Measurements from ENCODE around the gene SV2B. TPM values are rescaled to one million over a fixed set of nuclear protein-coding genes. Genes with fewer than 3 reads are reported as not detected.

The SV2B gene
- total RNA-seq, 4 donors from 2014 or later, result 0.23 to 2.2 (median 0.62) TPM

GRCh38 chr15:91142946-91143345 lies 42.9 kb downstream of the SV2B start:
- Histone ChIP-seq H3K4me1 (peaks cover 3% of the 10 kb centered on the region), H3K4me3 (no peak overlapping the region), H3K27me3 (peaks cover 3% of the 10 kb centered on the region), H3K36me3 (no peaks in the 10 kb centered on the region), H3K27ac (no peak overlapping the region), H3K9me3 (no peaks in the 10 kb centered on the region)
- no peak for TF ChIP-seq CTCF (IDR thresholded peaks at IDR 0.05)
- DNase-seq (ENCODE audit: low spot score in 2 of 2), result no peak
- WGBS, result 81% methylated on average over 7 of the region's 7 CpGs

GRCh38 chr15:91146728-91147127 lies 46.7 kb downstream of the SV2B start:
- Histone ChIP-seq H3K4me1 (peaks cover 3% of the 10 kb centered on the region), H3K4me3 (no peak overlapping the region), H3K9me3 (no peaks in the 10 kb centered on the region), H3K36me3 (no peaks in the 10 kb centered on the region), H3K27me3 (peaks cover 3% of the 10 kb centered on the region), H3K27ac (no peak overlapping the region)
- WGBS, result 56% methylated on average over 1 of the region's 1 CpG
- TF ChIP-seq POLR2A (IDR thresholded peaks at IDR 0.05) (no peak), CTCF (IDR thresholded peaks at IDR 0.05) (no peak), EP300 (IDR thresholded peaks at IDR 0.05) (no peak), POLR2AphosphoS5 (IDR thresholded peaks at IDR 0.05) (no peak)
- no peak for DNase-seq (ENCODE audit: low spot score in 2 of 2)

- Histone ChIP-seq H3K36me3 (no peaks in the 10 kb centered on the region), H3K27me3 (peaks cover 8% of the 10 kb centered on the region), H3K4me1 (peaks cover 3% of the 10 kb centered on the region), H3K4me3 (no peak overlapping the region), H3K27ac (no peak overlapping the region), H3K9me3 (no peaks in the 10 kb centered on the region)
- 97% methylated on average over 4 of the region's 4 CpGs for WGBS
- no peak for TF ChIP-seq EP300 (IDR thresholded peaks at IDR 0.05)
- no peak for TF ChIP-seq CTCF (IDR thresholded peaks at IDR 0.05)
- TF ChIP-seq POLR2AphosphoS5 (IDR thresholded peaks at IDR 0.05), result no peak
- TF ChIP-seq POLR2A (IDR thresholded peaks at IDR 0.05), result no peak
- no peak for DNase-seq (ENCODE audit: low spot score in 2 of 2)
Observed at GRCh38 chr15:91148243-91148642, 48.2 kb downstream of the SV2B start.

GRCh38 chr15:91150502-91151160 lies 50.6 kb downstream of the SV2B start:
- TF ChIP-seq POLR2A (IDR thresholded peaks at IDR 0.05) (no peak), EP300 (IDR thresholded peaks at IDR 0.05) (no peak)
- no peaks in the 10 kb centered on the region for H3K9me3 ChIP-seq
- no peak for DNase-seq (ENCODE audit: low spot score in 2 of 2)
- H3K4me1 ChIP-seq, result peaks cover 3% of the 10 kb centered on the region
- no peak overlapping the region for H3K4me3 ChIP-seq
- peaks cover 9% of the 10 kb centered on the region for H3K27me3 ChIP-seq
- no peak overlapping the region for H3K27ac ChIP-seq
- WGBS, result 61% methylated on average over 4 of the region's 4 CpGs
- H3K36me3 ChIP-seq, result no peaks in the 10 kb centered on the region

GRCh38 chr15:91151781-91152563 lies 51.9 kb downstream of the SV2B start:
- Histone ChIP-seq H3K27me3 (peaks cover 9% of the 10 kb centered on the region), H3K4me1 (peaks cover 3% of the 10 kb centered on the region), H3K9me3 (no peaks in the 10 kb centered on the region), H3K27ac (no peak overlapping the region), H3K4me3 (no peak overlapping the region), H3K36me3 (no peaks in the 10 kb centered on the region)
- TF ChIP-seq POLR2AphosphoS5 (IDR thresholded peaks at IDR 0.05) (no peak), EP300 (IDR thresholded peaks at IDR 0.05) (no peak), POLR2A (IDR thresholded peaks at IDR 0.05) (no peak), CTCF (IDR thresholded peaks at IDR 0.05) (no peak)
- WGBS, result 73% methylated on average over 4 of the region's 4 CpGs
- no peak for DNase-seq (ENCODE audit: low spot score in 2 of 2)
